ENCODE results near the gene ZMIZ2.

- TF ChIP-seq MAX (IDR thresholded peaks at IDR 0.05) (no peak), EGR1 (IDR thresholded peaks at IDR 0.05) (no peak), RAD21 (IDR thresholded peaks at IDR 0.05; ENCODE audit: low read depth) (no peak), EP300 (IDR thresholded peaks at IDR 0.05; ENCODE audit: borderline replicate concordance) (no peak), REST (IDR thresholded peaks at IDR 0.05; ENCODE audit: low read depth) (no peak), NFIC (IDR thresholded peaks at IDR 0.05) (no peak), CREB1 (IDR thresholded peaks at IDR 0.05; ENCODE audit: low read depth) (no peak), YY1 (IDR thresholded peaks at IDR 0.05; ENCODE audit: low read depth) (no peak), CEBPB (IDR thresholded peaks at IDR 0.05) (no peak)
These were observed 35.7 kb downstream of the ZMIZ2 start for GRCh38 chr7:44784364-44784763.
